SK-N-SH treated with all-trans-retinoic acid at 6 μM for 48 hours (cell line): ENCODE results near the gene PRKAG2.

Experiments
- ATAC-seq: fragments of 200-7000 bp; cut with Tn5 transposase; 3 replicates; pipeline ENCODE4 v1.9.1; 2020; ENCODE audit warnings: mild to moderate bottlenecking, moderate library complexity
- ARNTL ChIP-seq: fragments of 450-650 bp; formaldehyde crosslinking; IDR thresholded peaks from 2 replicates; pipeline ENCODE4 v1.5.0; 2020; ENCODE audit warnings: low read depth, mild to moderate bottlenecking, moderate library complexity, borderline replicate concordance
- BACH2 ChIP-seq: fragments of 250-450 bp; sonication (Bioruptor Pico); IDR thresholded peaks from 2 replicates; pipeline ENCODE4 v1.9.0; 2021; ENCODE audit warnings: mild to moderate bottlenecking, borderline replicate concordance
- CSDC2 ChIP-seq: fragments of 250-450 bp; sonication (Bioruptor Pico); IDR thresholded peaks from 2 replicates; pipeline ENCODE4 v1.5.0; 2020; ENCODE audit warnings: mild to moderate bottlenecking, moderate library complexity
- ESRRG ChIP-seq: fragments of 250-450 bp; sonication (Bioruptor Pico); IDR thresholded peaks from 2 replicates; pipeline ENCODE4 v1.6.1; 2021; ENCODE audit warnings: mild to moderate bottlenecking
- GLIS3 ChIP-seq: fragments of 250-450 bp; sonication (Bioruptor Pico); IDR thresholded peaks from 2 replicates; pipeline ENCODE4 v1.5.0; 2020; ENCODE audit warnings: mild to moderate bottlenecking, moderate library complexity
- OSR1 ChIP-seq: fragments of 250-450 bp; sonication (Bioruptor Pico); IDR thresholded peaks from 2 replicates; pipeline ENCODE4 v1.8.0; 2022; ENCODE audit warnings: moderate library complexity, mild to moderate bottlenecking, inconsistent platforms
- PATZ1 ChIP-seq: fragments of 250-450 bp; sonication (Bioruptor Pico); IDR thresholded peaks from 2 replicates; pipeline ENCODE4 v1.8.0; 2020; ENCODE audit warnings: mild to moderate bottlenecking, moderate library complexity, borderline replicate concordance
- POU6F1 ChIP-seq: fragments of 250-450 bp; sonication (Bioruptor Pico); IDR thresholded peaks from 2 replicates; pipeline ENCODE4 v1.8.0; 2021; ENCODE audit warnings: low read depth, mild to moderate bottlenecking, moderate library complexity, borderline replicate concordance
- PPARA ChIP-seq: fragments of 250-450 bp; sonication (Bioruptor Pico); IDR thresholded peaks from 2 replicates; pipeline ENCODE4 v1.5.0; 2020; ENCODE audit warnings: mild to moderate bottlenecking, borderline replicate concordance
- RARB ChIP-seq: fragments of 250-450 bp; sonication (Bioruptor Pico); IDR thresholded peaks from 2 replicates; pipeline ENCODE4 v1.8.0; 2021; ENCODE audit warnings: mild to moderate bottlenecking, moderate library complexity
- SNAI2 ChIP-seq: fragments of 250-450 bp; sonication (Bioruptor Pico); IDR thresholded peaks from 2 replicates; pipeline ENCODE4 v1.5.0; 2020; ENCODE audit warnings: mild to moderate bottlenecking, moderate library complexity
- TOX ChIP-seq: fragments of 250-450 bp; sonication (Bioruptor Pico); IDR thresholded peaks from 2 replicates; pipeline ENCODE4 v1.8.0; 2021; ENCODE audit warnings: mild to moderate bottlenecking, moderate library complexity, borderline replicate concordance
- TSHZ2 ChIP-seq: fragments of 250-450 bp; sonication (Bioruptor Pico); IDR thresholded peaks from 2 replicates; pipeline ENCODE4 v1.5.0; 2020; ENCODE audit warnings: mild to moderate bottlenecking, moderate library complexity
- ZC3H10 ChIP-seq: fragments of 250-450 bp; sonication (Bioruptor Pico); IDR thresholded peaks from 2 replicates; pipeline ENCODE4 v1.5.1; 2021; ENCODE audit warnings: mild to moderate bottlenecking, moderate library complexity
- ZFP3 ChIP-seq: fragments of 250-450 bp; sonication (Bioruptor Pico); IDR thresholded peaks from 2 replicates; pipeline ENCODE4 v1.5.0; 2020; ENCODE audit warnings: mild to moderate bottlenecking, moderate library complexity
- ZFP30 ChIP-seq: fragments of 450-650 bp; formaldehyde crosslinking; IDR thresholded peaks from 2 replicates; pipeline ENCODE4 v1.5.0; 2022; ENCODE audit warnings: mild to moderate bottlenecking, moderate library complexity
- ZNF565 ChIP-seq: fragments of 450-650 bp; formaldehyde crosslinking; conservative IDR thresholded peaks from 2 replicates; pipeline ENCODE4 v1.5.0; 2020; ENCODE audit warnings: low read depth, mild to moderate bottlenecking, moderate library complexity
- ZNF70 ChIP-seq: fragments of 450-650 bp; formaldehyde crosslinking; IDR thresholded peaks from 2 replicates; pipeline ENCODE4 v1.5.0; 2020; ENCODE audit warnings: mild to moderate bottlenecking, moderate library complexity
- ZNF8 ChIP-seq: fragments of 450-650 bp; formaldehyde crosslinking; IDR thresholded peaks from 2 replicates; pipeline ENCODE4 v1.5.0; 2020; ENCODE audit warnings: mild to moderate bottlenecking, moderate library complexity

PRKAG2 gene

GRCh38 chr7:151897161-151897731 is 20.3 kb upstream of the PRKAG2 start:
- TF ChIP-seq TSHZ2 (CRISPR knock-in tag) (no peak), ZC3H10 (CRISPR knock-in tag) (no peak), SNAI2 (CRISPR knock-in tag) (no peak), CSDC2 (CRISPR knock-in tag) (no peak), TOX (CRISPR knock-in tag) (no peak), ARNTL (CRISPR knock-in tag) (no peak), OSR1 (CRISPR knock-in tag) (no peak), ZFP30 (CRISPR knock-in tag) (no peak), ZNF565 (CRISPR knock-in tag) (no peak), PPARA (CRISPR knock-in tag) (no peak), ESRRG (CRISPR knock-in tag) (no peak), PATZ1 (CRISPR knock-in tag) (no peak), RARB (no peak), POU6F1 (no peak)
- ATAC-seq: no peak

GRCh38 chr7:151896486-151896885 is 19.6 kb upstream of the PRKAG2 start:
- no peak for ATAC-seq
- TF ChIP-seq TSHZ2 (CRISPR knock-in tag): no peak
- no peak for TF ChIP-seq ZNF8 (CRISPR knock-in tag)
- TF ChIP-seq ARNTL (CRISPR knock-in tag): no peak
- no peak for TF ChIP-seq ZFP3 (CRISPR knock-in tag)
- no peak for TF ChIP-seq CSDC2 (CRISPR knock-in tag)
- no peak for TF ChIP-seq ZC3H10 (CRISPR knock-in tag)
- TF ChIP-seq GLIS3 (CRISPR knock-in tag): no peak
- TF ChIP-seq POU6F1: no peak
- TF ChIP-seq ESRRG (CRISPR knock-in tag): no peak
- TF ChIP-seq BACH2: no peak
- no peak for TF ChIP-seq ZNF70 (CRISPR knock-in tag)
- TF ChIP-seq TOX (CRISPR knock-in tag): no peak
- TF ChIP-seq SNAI2 (CRISPR knock-in tag): no peak
- no peak for TF ChIP-seq PATZ1 (CRISPR knock-in tag)
